ENCODE results near the gene SEPTIN5.

SEPTIN5 gene

GRCh38 chr22:19746726-19747125 is 32.4 kb downstream of the SEPTIN5 start:
- in situ Hi-C loops (cut with MboI; ENCODE audit: low sequenced_read_pairs): no loop called here

DNA sequence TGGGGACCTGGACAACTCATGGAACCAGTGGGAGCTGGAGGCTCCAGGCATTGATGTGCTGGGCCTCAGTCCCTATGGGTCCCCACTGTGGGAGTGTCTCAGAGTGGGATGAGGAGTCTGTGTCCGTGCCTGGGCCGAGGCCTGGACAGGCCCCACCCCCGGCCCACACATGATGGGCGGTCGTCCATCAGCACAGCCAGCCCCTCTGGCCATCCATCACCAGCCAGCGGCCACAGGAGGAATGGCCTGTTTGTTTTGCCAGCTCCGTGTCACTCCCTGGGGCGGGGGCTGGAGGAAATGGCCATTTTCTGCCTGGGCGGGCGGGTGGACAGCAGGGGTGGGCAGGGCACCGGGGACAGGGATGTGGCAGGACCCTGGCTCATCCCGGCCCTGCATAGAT is 33.2 kb downstream of the SEPTIN5 start:
- in situ Hi-C loops (cut with MboI; ENCODE audit: low sequenced_read_pairs): no loop called here

GRCh38 chr22:19748139-19748538 is 33.8 kb downstream of the SEPTIN5 start:
- in situ Hi-C loops (cut with MboI; ENCODE audit: low sequenced_read_pairs): no loop called here

DNA sequence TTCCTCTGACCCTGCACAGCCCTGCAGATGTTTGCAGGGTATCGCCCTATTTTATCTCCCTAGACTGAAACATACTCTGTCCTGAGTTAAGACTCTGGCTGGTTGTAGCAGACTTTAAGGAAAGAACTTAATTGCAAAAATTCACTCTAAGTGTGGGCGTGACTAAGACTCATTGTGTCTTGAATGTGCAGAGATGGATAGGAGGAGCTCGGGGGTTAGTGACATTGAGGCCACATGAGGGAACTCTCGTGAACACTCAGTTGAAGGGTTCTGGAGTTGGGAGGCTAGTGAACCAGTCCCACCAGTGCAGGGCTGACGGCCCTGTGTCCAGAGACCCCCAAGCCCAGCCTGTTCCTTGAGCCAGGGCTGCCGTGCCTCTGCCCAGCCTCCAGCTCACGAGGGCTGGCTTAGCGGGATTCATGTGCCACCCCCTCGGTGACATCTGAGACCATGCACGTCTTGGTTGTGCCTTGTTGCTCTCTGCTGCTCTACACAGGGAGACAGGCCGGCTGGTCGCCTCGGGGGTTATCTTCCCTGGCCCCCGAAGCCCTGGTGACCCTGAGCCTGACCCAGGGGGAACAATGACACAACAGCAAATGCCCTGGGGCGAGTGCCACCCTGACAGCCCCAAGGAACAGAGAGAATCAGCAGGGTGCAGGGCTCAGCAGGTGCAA is 34.8 kb downstream of the SEPTIN5 start:
- in situ Hi-C loops (cut with MboI; ENCODE audit: low sequenced_read_pairs): no loop called here

GRCh38 chr22:19749876-19750275 is 35.6 kb downstream of the SEPTIN5 start:
- in situ Hi-C loops (cut with MboI; ENCODE audit: low sequenced_read_pairs): no loop called here

- in situ Hi-C loops (cut with MboI; ENCODE audit: low sequenced_read_pairs): no loop called here
These were observed 36.5 kb downstream of the SEPTIN5 start for GRCh38 chr22:19750507-19751490.

- in situ Hi-C loops (cut with MboI; ENCODE audit: low sequenced_read_pairs): no loop called here
These were observed 37.4 kb downstream of the SEPTIN5 start for GRCh38 chr22:19751497-19752245.

GRCh38 chr22:19753090-19753842 is 39.0 kb downstream of the SEPTIN5 start:
- in situ Hi-C loops (cut with MboI; ENCODE audit: low sequenced_read_pairs): no loop called here

DNA sequence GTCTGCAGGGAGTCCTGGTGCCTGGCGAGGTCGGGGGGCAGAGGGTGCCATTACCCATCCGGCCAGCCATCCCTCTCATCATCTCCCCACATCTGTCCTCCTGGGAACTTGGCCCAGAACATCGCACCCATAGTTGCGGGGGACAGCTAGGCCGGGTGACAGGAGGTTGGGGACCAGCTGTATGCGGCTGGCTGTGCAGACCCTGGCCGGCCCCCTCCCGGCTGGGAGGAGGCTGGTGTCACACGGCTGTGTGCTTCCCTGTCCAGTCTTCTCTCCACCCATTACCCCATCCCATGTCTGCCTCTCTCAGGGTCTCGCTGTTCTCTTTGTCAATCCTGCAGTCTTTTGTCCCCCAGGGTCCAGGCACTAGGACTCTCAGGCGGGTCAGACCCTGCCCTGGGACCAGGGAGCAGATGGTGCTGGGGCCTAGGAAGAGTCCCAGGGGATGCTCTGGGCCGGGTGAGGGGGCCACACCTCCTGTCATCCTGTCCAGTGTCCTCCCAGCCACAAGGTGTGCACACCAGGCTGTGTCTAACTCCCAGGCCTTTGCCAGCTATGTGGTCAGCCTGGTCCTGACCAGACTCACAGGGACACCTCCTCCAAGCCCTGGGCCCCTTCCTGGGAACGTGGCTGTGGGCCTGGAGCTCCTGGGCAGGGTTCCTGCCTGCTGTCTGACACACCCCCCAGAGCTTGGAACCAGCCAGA is 39.8 kb downstream of the SEPTIN5 start:
- in situ Hi-C loops (cut with MboI; ENCODE audit: low sequenced_read_pairs): no loop called here

DNA sequence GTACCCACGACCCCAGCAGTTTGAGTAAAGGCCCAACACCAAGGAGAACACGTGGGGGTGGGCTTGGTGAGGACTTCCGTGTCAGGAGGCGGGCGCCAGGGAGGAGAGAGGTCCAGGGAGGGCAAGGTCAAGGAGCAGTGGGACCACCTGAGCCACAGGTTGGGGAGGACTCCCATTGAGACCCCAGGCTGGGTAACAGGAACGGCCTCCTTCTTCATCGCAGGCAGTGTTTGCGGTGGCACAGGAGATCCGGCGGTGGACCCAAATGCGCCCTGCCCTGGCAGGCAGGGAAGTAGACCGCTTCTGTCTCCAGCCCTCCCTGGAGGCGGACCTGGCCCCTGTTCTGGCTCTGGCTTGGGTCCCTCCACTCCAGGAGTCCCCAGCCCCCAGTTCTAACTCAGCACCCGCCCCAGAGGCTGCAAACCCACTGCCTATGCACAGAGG is 40.4 kb downstream of the SEPTIN5 start:
- in situ Hi-C loops (cut with MboI; ENCODE audit: low sequenced_read_pairs): no loop called here

DNA sequence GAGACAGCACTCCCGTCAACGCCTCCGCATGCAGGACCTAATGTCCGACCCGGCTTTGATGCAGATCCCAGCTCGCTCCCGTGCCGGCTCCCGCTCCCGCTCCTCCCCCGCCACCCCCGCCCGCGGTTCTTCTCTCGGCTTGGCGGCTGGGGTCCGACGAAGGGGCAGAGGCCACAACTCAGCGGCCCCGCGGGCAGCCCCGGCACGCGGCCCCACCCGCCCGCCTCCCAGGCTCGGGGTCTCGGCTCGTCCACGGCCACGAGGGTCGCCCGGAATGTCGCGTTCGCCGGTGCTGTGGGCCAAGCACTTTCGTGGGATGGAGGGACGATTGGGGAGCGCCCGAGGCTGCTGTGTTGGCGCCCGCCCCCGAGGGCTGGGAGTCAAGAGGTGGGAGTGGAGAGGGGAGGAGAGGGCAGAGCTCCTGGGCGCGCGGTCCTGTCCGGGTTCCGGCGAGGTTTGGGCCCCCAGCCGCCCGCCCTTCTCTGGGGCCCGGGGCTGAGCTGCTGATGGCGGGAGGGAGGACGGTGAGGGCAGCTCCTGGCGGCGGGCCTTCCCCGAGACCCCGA is 40.9 kb downstream of the SEPTIN5 start:
- in situ Hi-C loops (cut with MboI; ENCODE audit: low sequenced_read_pairs): no loop called here

- in situ Hi-C loops (cut with MboI; ENCODE audit: low sequenced_read_pairs): no loop called here
These were observed 41.5 kb downstream of the SEPTIN5 start for GRCh38 chr22:19755722-19756287.

GRCh38 chr22:19756288-19757128 is 42.2 kb downstream of the SEPTIN5 start:
- in situ Hi-C loops (cut with MboI; ENCODE audit: low sequenced_read_pairs): no loop called here

- in situ Hi-C loops (cut with MboI; ENCODE audit: low sequenced_read_pairs): no loop called here
These were observed 43.1 kb downstream of the SEPTIN5 start for GRCh38 chr22:19757140-19757984.

- in situ Hi-C loops (cut with MboI; ENCODE audit: low sequenced_read_pairs): no loop called here
These were observed 43.9 kb downstream of the SEPTIN5 start for GRCh38 chr22:19757985-19758895.

DNA sequence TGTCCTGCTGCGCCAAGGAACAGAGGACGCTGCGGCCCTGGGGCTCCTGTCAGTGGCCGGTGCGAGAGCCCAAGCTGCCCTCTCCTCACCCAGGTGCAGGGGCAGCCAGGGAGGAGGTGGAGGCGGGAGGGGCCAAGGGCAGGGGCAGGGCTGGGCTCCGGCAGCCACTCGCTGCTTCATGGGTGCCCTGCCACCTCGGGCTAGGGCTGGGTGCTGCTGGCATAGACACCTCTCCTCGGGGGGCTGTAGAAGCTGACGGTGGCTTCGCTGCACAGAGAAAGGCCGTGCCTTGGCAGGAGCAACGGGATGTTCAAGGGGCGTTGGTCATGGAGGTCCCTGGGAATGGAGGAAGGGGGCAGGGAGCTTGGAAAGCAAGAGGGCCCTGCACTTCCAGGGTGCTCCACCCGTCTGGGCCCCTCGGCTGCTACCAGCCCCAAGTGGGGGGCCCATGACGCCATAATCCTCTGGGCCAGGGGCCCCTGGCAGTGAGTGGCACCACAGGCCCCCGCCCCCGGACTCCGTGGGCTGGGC is 44.7 kb downstream of the SEPTIN5 start:
- in situ Hi-C loops (cut with MboI; ENCODE audit: low sequenced_read_pairs): no loop called here

All from hTERT RPE-1 (cell line).